ENCODE data around the gene ZNF490.
"Not testable (repeated sequence)": the region's sequence is repeated elsewhere in the genome, so short reads cannot be mapped to it uniquely, and the experiment has no call there.

ZNF490 gene

DNA sequence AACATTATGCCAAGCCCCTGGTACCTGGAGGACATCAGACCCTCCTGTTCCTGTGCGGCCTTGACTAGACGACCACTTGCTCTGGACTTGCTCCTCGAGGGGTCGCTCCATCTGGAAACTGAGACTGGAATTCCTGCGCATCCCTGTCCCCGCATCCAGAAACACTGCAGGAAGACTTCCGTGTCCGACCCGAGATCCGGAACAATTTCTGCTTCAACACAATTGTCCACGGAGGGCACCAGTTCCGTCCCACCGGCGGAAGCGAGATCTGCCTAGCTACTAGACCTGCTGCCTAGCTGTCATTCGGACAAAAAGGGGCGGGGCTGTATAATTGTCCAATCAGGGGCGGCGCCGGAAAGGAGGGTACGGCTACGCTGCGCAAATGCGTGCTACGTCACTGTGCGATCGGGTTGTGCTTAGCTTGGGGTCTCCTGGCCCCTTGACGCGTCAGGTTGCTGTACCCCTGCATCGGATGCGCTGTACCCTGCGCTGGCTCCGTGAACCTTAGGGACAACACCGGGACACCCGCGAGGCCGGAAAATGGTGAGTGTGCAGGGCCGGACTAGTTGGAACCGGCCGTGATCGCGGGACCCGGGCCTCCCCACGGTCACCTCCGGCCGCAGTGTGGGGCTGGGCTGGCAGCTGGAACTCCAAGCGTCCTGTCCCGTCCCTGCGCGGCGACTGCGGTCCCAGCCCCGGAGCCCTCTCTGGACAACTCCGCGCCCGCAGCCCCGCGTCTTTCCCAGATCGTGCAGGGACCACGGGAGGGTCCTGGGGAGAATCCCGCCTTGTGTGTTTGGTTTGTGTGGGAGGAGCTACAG, at the start of gene ZNF490, which contains the start of gene ZNF791:
Gene ZNF490 (minus strand): TSS at position 274 of the 821 bp plus-strand sequence. CDS start 133 bp downstream, at position 141.
Gene ZNF791 (plus strand): TSS at position 381 of the 821 bp plus-strand sequence. CDS start 160 bp downstream, at position 541.
- DNase-seq (ENCODE audit: low read depth): peak; percentile 97

DNA sequence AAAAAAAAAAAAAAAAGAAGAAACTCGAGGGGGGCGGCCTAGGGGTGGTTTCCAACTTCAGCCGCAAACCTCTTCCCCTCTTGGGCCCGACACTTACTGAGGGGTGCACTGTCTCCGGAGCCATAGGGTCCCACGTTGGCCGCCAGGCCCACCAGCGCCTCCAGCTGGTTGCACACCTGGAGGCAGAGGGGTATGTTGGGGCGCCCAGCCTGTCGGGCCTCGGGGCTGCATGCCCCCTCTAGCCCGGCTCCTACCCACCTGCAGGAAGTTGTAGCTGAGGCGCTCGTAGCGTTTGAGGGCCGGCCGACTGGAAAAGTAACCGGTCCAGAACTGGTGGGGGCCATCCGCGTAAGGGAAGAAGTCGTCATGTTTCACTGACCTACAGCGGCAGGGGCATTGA, 47.4 kb upstream of the ZNF490 start:
- DNase-seq (ENCODE audit: low read depth): no peak

DNA sequence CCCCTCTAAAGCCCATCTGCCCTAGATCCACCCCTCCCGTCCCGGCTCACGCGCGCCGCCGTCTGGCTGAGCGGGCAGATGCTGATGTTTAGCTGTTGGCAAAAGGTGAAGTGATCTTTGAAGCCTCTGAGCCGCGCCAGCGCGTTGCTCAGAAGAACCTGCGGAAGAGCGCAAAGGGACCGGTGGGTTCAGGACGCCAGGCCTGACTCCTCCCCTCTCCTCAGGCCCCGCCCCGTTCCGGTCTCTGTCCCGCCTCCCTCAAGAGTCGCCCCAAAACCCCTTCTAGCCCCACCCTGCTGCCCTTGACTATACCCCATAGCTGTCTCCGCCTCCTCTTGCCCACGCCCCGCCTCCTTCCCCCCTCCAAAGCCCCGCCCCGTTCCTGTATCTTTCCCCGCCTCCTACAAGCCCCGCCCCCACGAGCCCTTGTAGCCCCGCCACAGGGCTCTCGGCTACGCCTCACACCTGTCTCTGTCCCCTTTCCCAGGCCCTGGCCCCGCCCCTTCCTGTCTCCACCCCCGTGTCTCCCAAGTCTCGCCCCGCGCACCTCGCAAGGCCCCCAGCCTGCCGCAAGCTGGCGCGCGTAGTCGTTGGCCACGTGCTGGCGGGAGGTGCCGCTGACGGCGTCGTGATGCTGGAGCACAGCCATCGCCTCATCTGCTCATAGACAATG, 46.4 kb upstream of the ZNF490 start:
- DNase-seq (ENCODE audit: low read depth): no peak

DNA sequence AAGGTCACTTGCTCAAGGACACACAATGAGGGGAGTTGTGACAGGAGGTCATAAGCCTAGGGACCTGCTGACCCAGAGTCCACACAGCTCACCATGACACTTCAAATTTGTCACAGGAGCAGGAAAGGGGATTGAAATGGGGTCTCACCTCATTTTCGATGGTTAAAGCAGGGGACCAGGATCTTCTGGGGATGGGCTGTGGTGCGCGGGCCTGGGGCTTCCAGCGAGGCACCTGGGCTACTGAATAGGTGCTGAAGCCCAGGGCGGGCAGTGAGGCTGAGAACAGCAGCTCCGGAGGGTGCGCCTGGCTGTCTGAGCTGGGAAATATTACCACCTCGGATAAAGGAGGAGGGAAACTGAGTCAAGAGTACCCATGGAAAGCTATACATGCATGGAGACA, 44.9 kb upstream of the ZNF490 start:
- no peak for DNase-seq (ENCODE audit: low read depth)

DNA sequence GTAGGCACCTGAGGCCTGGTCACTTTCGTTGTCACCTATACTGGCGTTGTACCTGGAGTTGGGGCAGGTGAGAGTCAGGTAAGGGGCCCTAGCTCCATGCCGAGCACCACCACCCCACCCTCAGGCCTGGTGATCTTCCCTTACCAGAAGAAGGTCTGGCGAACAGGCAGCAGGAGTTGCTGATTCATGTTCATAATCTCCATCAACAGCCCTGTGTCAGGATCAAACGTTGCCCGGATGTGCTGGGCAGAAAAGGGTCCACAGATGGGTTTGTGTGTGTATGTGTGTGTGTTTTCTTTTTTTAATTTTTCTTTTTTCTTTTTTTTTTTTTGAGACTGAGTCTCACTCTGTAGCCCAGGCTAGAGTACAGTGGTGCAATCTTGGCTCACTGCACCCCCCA, 41.6 kb upstream of the ZNF490 start:
- DNase-seq (ENCODE audit: low read depth): no peak

DNA sequence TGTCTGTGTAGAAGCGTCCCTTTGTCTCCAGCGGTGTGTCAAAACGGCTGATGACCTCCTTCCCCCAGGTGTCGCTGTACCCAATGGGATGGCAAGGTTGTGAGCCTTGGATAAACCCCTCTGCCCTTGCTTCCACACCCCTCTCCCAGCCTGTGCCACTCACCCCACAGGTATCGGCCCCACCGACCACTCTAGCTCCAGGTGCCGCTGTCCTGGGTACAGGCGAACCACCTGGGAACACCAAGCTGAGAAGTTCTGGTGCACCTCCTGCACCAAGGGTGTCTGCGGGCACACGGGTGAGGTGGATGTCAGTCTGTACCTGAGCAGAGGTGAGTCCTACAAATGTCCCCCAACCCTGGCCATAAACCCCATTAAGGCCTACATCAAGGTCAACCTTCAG, 39.3 kb upstream of the ZNF490 start:
- no peak for DNase-seq (ENCODE audit: low read depth)

DNA sequence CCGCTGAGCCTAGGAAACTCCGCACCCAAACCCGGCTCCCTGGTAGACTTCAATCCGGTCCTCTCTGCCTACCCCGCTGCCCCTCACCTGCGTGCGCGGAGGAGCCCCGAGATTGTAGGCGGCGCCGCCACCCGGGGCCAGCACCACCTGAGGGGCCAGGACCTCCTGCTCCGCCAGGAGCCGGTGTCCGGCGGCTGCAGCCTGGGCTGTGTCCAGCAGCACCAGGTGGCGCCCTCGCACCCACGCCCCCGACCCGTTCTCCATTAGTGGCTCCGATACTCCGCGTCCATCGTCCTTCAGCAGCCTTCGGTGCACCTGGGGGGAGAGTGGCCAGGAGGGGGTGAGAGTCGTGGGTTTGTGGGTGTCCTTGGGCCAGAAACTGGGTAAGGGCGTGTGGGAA, 37.5 kb upstream of the ZNF490 start:
- DNase-seq (ENCODE audit: low read depth): no peak

DNA sequence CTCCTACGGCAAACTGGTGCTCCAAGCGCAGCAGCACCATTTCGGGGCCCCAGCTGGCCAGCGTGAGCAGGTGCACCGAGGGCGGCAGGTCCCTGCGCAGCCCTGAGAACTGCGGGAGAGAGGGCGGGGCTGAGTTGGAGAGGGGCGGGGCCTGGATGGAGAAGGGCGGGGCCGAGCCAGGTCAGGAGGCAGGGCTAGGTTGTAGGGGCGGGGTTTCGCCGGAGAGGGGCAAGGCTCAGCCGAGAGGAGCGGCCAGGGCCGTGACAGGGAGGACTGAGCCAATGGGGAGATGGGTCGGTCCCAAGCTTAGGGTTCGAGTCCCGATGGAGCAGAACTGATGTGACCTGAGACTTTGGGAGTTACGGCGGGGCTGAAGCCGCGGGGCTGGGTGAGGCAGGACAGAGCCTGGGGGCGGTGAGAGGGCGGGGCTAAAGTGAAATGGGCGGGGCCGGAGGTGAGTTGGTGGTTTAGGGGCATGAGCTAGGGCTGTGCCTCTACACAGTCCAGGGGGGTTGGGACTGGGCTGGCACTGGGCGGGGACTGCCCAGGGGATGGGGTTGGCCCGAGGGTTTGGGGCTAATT, 37.0 kb upstream of the ZNF490 start:
- peak; percentile 28 for DNase-seq (ENCODE audit: low read depth)

DNA sequence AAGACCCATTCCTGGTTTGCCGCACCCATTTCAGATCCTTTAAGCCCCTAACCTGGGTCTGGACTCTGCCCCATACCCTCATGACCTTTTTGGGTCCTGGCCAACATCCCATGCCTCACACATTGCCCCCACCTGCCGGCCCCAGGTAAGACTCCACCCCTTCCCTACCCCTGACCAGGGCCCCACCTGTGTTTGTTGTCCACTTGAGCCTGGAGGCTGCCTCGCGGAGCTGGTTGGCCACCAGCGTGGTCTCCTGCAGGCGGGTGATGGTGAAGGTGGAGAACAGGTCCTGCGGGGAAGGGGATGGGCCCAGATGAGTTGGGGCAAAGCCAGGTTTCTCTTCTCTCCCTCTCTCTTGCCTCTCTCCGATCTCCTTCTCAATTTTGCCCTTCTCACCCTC, 36.4 kb upstream of the ZNF490 start:
- no peak for DNase-seq (ENCODE audit: low read depth)

DNA sequence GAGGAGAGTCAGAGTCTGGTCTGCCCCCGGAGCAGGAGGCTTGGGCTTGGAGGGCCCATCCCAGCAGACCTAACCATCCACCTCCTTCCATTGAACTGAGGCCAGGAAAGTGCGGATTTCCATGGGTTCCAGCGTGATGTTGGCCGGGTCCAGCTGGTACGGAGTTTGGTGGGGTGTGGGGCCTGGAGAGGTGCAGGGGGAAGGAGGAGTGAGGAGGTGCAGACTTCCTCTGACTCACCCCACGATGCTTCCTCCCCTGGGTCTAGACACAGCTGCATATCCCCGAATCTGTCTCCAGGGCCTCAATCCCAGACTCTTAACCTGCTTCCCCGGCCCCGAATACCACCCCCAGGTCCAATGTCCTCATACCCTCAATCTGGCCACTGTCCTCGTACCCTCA, 35.9 kb upstream of the ZNF490 start:
- DNase-seq (ENCODE audit: low read depth): no peak

DNA sequence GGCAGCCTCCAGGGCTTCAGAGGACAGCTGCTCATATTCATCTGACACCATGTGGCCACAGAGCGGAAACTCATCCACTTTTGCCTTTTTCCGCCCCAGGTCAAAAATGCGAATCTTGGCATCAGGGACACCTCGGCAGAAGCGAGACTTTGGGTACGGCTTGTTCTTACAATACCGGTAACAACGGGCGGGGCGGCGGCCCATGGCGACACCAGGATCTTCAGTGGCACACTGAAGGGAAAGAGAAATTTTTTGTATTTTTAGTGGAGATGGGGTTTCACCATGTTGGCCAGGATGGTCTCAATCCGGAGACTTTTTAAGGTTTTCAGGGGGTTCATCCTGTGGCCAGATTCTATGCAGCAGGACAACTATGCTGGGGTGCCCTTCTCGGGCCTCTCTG, 33.1 kb upstream of the ZNF490 start:
- DNase-seq (ENCODE audit: low read depth): not testable (repeated sequence)

DNA sequence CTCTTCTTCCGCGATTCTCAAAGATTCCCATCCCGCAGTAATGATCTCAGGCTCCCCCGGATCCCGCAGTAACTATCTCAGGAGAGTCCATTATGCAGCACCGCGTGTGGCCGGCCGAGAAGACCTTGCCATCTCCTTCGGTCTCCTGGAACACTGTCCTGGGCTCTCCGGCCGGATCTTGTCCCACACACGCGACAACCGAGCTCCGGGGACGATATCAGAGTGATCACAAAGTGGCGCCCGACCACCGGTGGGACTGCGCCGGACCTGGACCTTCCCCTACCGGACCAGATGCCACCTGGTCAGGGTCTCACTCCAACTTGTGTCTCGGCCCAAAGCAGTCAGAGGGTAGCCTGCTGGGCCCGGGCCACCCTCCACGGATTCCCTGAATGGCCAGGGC, 31.9 kb upstream of the ZNF490 start:
- DNase-seq (ENCODE audit: low read depth): no peak

DNA sequence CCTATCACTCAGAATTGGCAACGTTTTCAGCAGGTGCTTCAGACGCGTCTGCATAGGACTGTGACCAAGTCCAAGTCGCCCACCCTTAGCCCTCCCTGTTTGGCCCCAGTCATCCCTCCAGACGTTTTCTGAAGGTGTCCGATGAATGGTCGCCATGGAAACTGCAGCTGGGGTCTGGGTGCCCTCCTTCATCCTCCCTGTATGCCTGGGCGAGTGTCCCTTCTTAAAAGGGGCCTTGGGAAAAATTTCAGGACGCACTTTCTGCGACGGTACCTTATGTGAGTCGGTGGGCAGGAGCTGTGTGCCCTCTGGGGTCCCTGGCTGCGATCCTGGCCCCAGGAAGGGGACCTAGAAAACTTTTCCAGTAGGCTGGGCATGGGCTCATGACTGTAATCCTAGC, 30.8 kb upstream of the ZNF490 start:
- no peak for DNase-seq (ENCODE audit: low read depth)

DNA sequence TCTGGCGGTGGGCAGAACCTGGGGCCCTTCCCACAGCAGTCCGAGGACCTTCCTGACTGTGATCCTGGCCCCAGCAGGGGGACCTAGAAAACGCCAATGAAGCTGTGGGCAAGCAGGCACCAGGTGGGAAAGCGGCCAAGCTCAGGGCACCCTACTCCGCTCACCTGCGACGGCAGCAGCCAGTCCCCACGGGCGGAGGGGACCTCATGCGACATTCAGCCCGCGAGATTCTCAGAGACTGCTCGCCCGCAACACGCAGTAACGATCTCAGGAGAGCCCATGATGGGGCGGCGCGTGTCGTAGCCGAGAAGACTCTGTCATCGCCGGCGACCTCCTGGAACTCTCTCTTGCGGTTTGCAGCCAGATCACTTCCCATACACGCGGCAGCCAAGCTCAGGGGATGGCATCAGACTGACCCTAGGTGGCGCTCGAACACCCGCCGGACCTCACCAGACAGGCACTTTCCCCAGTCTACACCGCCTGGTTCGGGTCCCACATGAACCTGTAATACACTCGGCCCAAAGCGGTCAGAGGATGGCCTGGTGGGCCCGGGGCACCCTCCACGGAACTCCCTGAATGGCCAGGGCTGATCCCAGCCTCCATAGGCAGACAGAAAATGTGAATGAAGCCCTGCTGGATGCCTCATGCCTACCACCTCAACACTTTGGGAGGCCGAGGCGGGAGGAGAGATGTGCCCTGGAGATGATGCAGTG, 29.4 kb upstream of the ZNF490 start:
- peak; percentile 47 for DNase-seq (ENCODE audit: low read depth)

DNA sequence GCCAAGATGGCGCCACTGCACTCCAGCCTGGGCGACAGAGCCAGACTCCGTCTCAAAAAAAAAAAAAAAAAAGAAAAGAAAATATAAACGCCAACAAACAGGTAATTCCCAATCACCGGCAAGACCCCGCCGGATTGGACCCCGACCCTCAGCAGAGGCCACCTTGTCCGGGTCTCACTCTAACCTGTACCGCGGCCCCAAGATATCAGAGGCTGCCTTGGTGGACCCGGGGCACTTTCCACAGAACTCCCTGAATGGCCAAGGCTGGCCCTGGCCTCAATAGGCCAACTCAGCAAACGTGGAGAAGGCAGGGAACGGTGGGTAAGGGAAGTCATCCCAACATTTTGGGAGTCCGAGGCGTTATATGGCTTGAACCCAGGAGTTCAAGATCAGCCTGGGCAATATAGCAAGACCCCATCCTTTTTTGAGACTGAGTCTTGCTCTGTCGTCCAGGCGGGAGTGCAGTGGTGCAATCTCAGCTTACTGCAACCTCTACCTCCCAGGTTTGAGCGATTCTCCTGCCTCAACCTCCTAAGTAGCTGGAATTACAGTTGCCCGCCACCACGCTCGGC, 28.1 kb upstream of the ZNF490 start:
- no peak for DNase-seq (ENCODE audit: low read depth)

DNA sequence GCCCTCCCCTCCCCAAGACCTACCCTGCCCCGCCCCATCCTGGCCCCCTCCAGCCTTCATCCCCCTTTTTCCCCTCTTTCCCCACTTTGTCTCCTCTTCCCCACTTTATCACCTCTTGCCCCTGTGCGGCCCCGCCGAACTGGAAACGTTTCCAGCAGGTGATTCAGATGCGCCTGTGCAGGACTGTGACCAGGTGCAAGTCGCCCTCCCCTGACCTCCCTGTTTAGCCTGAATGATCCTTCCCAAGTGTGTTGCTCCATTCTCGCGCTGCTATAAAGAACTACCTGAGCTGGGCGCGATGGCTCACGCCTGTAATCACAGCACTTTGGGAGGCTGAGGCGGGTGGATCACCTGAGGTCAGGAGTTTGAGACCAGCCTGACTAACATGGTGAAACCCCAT, 26.0 kb upstream of the ZNF490 start:
- no peak for DNase-seq (ENCODE audit: low read depth)

DNA sequence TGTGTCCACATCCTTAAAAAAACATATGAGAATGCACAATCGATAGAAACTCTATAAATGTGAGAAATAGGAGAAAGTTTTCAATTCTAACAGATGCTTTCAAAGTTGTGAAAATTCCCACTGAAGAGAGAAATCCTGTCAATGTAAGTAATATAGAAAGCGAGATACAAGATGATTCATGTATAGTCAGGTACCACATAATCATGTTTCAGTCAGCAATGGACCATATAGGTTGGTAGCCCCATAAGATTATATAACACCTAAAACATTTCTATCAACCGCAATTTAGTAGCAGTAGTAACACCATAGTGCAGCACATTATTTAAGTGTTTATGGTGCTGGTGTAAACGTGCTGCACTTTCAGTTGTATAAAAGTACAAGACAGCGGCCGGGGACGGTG, 18.6 kb upstream of the ZNF490 start:
- DNase-seq (ENCODE audit: low read depth): no peak

DNA sequence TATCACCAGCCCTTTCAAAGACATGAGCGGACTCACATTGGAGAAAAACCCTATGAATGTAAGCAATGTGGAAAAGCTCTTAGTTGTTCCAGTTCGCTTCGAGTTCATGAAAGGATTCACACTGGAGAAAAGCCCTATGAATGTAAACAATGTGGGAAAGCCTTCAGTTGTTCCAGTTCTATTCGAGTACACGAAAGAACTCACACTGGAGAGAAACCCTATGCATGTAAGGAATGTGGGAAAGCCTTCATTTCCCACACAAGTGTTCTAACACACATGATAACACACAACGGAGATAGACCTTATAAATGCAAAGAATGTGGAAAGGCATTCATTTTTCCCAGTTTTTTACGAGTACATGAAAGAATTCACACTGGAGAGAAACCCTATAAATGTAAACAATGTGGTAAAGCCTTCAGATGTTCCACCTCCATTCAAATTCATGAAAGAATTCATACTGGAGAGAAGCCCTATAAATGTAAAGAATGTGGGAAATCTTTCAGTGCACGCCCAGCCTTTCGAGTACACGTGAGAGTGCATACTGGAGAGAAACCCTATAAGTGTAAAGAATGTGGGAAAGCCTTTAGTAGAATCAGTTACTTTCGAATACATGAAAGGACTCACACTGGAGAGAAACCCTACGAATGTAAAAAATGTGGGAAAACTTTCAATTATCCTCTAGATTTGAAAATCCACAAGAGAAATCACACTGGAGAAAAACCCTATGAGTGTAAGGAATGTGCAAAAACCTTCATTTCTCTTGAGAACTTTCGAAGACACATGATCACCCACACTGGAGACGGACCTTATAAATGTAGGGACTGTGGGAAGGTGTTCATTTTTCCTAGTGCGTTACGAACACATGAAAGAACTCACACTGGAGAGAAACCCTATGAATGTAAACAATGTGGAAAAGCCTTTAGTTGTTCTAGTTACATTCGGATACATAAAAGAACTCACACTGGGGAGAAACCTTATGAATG, 17.7 kb upstream of the ZNF490 start:
- peak; percentile 66 for DNase-seq (ENCODE audit: low read depth)

DNA sequence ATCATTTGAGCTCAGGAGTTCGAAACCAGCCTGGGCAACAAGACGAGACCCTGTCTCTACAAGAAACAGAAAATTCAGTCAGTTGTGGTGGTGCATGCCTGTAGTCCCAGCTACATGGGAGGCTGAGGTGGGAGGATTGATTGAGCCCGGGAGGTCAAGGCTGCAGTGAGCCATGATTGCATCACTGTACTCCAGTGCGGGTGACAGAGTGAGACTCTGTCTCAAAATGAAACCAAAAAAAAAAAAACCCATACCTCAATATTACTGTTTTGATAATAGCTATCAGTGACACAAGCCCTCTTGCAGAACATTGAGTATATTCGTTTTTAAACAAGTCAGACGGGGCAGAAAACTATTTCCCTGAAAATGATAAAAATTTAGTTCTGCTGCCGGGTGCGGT, 16.3 kb upstream of the ZNF490 start:
- DNase-seq (ENCODE audit: low read depth): no peak

DNA sequence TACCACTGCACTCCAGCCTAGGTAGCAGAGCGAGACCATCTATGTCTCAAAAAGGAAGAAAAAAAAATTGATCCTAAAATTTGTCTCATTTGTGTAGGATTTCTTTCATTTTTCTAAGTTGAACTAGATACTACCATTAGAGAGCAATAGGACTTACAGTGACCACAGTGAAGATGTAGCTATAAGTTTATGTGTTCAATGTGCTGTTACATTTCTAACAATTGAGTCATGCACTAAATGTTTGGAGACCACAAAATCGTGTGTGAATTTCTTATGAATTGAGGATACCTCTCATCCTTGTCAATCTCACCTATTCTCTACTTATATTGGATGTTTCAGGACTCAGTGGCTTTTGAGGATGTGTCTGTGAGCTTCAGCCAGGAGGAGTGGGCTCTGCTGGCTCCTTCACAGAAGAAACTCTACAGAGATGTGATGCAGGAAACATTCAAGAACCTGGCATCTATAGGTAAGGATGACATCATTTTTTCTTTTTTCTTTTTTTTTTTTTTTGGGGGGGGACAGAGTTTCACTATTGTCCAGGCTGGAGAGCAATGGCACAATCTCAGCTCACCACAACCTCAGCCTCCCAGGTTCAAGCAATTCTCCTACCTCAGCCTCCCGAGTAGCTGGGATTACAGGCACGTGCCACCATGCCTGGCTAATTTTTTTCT, 12.9 kb upstream of the ZNF490 start:
- no peak for DNase-seq (ENCODE audit: low read depth)

Measured in amniotic epithelial cell (primary cell).